WTC11 (cell line): ENCODE data around the gene TMA7.

Experiments
- ELF4 ChIP-seq: sonication (generic); formaldehyde crosslinking; IDR thresholded peaks from 2 replicates; pipeline ENCODE4 v1.8.1; 2022; ENCODE audit warnings: low read depth, mild to moderate bottlenecking, moderate library complexity, missing genetic modification reagents
- RELA ChIP-seq: sonication (generic); formaldehyde crosslinking; IDR thresholded peaks from 2 replicates; pipeline ENCODE4 v1.8.1; 2022; ENCODE audit warnings: missing genetic modification reagents, mild to moderate bottlenecking, borderline replicate concordance
- TF ChIP-seq, protein P1 (sequence below): fragments of 200-600 bp; IDR thresholded peaks from 2 replicates; pipeline ENCODE4 v1.8.0; 2022; ENCODE audit warnings: antibody characterized with exemption
- TF ChIP-seq, protein P2 (sequence below): sonication (generic); formaldehyde crosslinking; IDR thresholded peaks from 2 replicates; pipeline ENCODE4 v1.8.0; 2022; ENCODE audit warnings: mild to moderate bottlenecking, missing genetic modification reagents

DNA sequence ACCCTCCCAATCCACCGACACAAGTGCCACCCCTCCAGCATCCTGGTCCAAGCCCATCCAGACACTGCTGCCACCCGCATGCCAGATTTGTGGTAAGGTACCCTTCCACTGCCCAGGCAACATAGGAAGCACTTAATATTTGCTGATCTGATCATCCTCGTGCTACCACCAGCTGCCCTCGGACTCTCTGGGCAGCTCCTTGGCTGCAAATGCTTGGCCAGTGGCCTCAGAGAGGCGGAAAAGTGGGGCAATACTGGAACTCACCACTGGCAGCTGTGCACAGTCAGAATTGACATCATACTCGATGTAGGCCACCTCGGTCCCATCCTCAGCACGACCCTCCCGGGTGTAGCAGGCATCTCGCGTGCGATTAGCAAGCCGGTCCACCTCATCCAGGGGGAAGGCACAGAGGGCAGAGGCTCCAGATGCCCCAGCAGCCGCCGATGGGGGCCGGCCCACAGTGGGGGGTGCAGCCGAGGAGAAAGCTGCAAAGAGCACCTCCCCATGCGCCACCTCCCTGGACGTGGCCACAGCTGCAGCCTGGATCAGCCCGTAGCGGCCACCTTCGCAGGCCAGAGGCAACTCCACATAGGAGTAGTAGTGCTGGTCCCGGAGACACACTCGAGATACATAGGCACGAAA, 16.7 kb upstream of the TMA7 start:
- no peak for TF ChIP-seq ELF4 (CRISPR knock-in tag)
- no peak for TF ChIP-seq RELA
- TF ChIP-seq, protein P1, sequence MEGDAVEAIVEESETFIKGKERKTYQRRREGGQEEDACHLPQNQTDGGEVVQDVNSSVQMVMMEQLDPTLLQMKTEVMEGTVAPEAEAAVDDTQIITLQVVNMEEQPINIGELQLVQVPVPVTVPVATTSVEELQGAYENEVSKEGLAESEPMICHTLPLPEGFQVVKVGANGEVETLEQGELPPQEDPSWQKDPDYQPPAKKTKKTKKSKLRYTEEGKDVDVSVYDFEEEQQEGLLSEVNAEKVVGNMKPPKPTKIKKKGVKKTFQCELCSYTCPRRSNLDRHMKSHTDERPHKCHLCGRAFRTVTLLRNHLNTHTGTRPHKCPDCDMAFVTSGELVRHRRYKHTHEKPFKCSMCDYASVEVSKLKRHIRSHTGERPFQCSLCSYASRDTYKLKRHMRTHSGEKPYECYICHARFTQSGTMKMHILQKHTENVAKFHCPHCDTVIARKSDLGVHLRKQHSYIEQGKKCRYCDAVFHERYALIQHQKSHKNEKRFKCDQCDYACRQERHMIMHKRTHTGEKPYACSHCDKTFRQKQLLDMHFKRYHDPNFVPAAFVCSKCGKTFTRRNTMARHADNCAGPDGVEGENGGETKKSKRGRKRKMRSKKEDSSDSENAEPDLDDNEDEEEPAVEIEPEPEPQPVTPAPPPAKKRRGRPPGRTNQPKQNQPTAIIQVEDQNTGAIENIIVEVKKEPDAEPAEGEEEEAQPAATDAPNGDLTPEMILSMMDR: no peak
- TF ChIP-seq, protein P2, sequence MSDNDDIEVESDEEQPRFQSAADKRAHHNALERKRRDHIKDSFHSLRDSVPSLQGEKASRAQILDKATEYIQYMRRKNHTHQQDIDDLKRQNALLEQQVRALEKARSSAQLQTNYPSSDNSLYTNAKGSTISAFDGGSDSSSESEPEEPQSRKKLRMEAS (CRISPR knock-in tag): no peak
